HepG2 (cell line): ENCODE data around the gene EPX. TPM values are rescaled to one million over a fixed set of nuclear protein-coding genes. Genes with fewer than 3 reads are reported as not detected.
A peak's percentile ranks its signal among the peaks of the same experiment; 100 is the strongest.

Experiments used
- BHLHE40 ChIP-seq: IDR thresholded peaks from 2 replicates; pipeline ENCODE4 v1.6.1; 2011; ENCODE audit warnings: low read length, improper control_type of control experiment
- CENPT ChIP-seq: sonication (generic); formaldehyde crosslinking; IDR thresholded peaks from 2 replicates; pipeline ENCODE4 v1.8.0; 2022; ENCODE audit warnings: low read depth, mild to moderate bottlenecking, moderate library complexity, missing genetic modification reagents
- ETV5 ChIP-seq: IDR thresholded peaks from 2 replicates; pipeline ENCODE4 v1.6.1; 2018; ENCODE audit warnings: missing biosample characterization, missing genetic modification reagents, inconsistent platforms, borderline replicate concordance
- GATAD2A ChIP-seq: IDR thresholded peaks from 2 replicates; pipeline ENCODE4 v1.6.1; 2016
- HMG20B ChIP-seq: conservative IDR thresholded peaks from 2 replicates; pipeline ENCODE4 v1.6.1; 2016; ENCODE audit warnings: missing genetic modification reagents, missing compliant biosample characterization
- JUND ChIP-seq: sonication (generic); formaldehyde crosslinking; IDR thresholded peaks from 2 replicates; pipeline ENCODE4 v1.8.0; 2022; ENCODE audit warnings: mild to moderate bottlenecking, missing genetic modification reagents
- MTF2 ChIP-seq: sonication (generic); formaldehyde crosslinking; IDR thresholded peaks from 2 replicates; pipeline ENCODE4 v1.5.0; 2020; ENCODE audit warnings: missing genetic modification reagents, borderline replicate concordance
- NRL ChIP-seq: sonication (generic); formaldehyde crosslinking; IDR thresholded peaks from 2 replicates; pipeline ENCODE4 v1.5.0; 2020; ENCODE audit warnings: missing genetic modification reagents, mild to moderate bottlenecking, moderate library complexity, borderline replicate concordance
- SP5 ChIP-seq: IDR thresholded peaks from 2 replicates; pipeline ENCODE4 v1.6.1; 2016; ENCODE audit warnings: low read depth, borderline replicate concordance
- ZFX ChIP-seq: sonication (generic); formaldehyde crosslinking; IDR thresholded peaks from 2 replicates; pipeline ENCODE4 v1.4.0; 2020; ENCODE audit warnings: mild to moderate bottlenecking, low read depth, missing genetic modification reagents, moderate library complexity
- ZNF230 ChIP-seq: sonication (generic); formaldehyde crosslinking; IDR thresholded peaks from 2 replicates; pipeline ENCODE4 v1.4.0; 2020; ENCODE audit warnings: mild to moderate bottlenecking, missing genetic modification reagents
- ZNF564 ChIP-seq: sonication (generic); formaldehyde crosslinking; IDR thresholded peaks from 2 replicates; pipeline ENCODE4 v1.8.1; 2023; ENCODE audit warnings: mild to moderate bottlenecking, missing genetic modification reagents
- ZNF607 ChIP-seq: sonication (generic); formaldehyde crosslinking; IDR thresholded peaks from 2 replicates; pipeline ENCODE4 v1.5.1; 2020; ENCODE audit warnings: missing genetic modification reagents, mild to moderate bottlenecking, borderline replicate concordance
- polyA plus RNA-seq, 8 experiments: library from polyadenylated mRNA; depleted of rRNA in 3 of 8; stranded (reverse) in 7 of 8; unstranded in 1 of 8; fragments of >200 nt; fragmentation: Illumina TruSeq in 4 of 8; extraction: Trizol in 4 of 8; gene quantifications; 2 replicates each; pipeline versions ENCODE4 v1.2.1 to v1.2.3, GENCODE V29; 2011 to 2016; ENCODE audit warnings: low read depth in 4 of 8, missing spikeins in 1 of 8, mixed read lengths in 1 of 8; ENCODE audit not compliant: insufficient read depth in 1 of 8
- total RNA-seq, 5 experiments: library from RNA; depleted of rRNA; stranded (reverse); fragments of >200 nt; fragmentation: Illumina TruSeq; extraction: Trizol; gene quantifications; 2 replicates each; pipeline ENCODE4 v1.2.3, GENCODE V29; 2016; ENCODE audit warnings: low read depth in 1 of 5
- TF ChIP-seq, protein P1 (sequence below): sonication (generic); formaldehyde crosslinking; IDR thresholded peaks from 2 replicates; pipeline ENCODE4 v1.4.0; 2020; ENCODE audit warnings: missing genetic modification reagents
- TF ChIP-seq, protein P2 (sequence below): sonication (generic); formaldehyde crosslinking; IDR thresholded peaks from 2 replicates; pipeline ENCODE4 v1.4.0; 2020; ENCODE audit warnings: mild to moderate bottlenecking, low read depth, missing genetic modification reagents
- TF ChIP-seq, protein P3 (sequence below), 2 experiments: sonication (generic) in 1 of 2; formaldehyde crosslinking in 1 of 2; IDR thresholded peaks; 2 replicates each; pipeline versions ENCODE4 v1.5.1 to v1.6.1; 2011 to 2020; ENCODE audit warnings: borderline replicate concordance in 1 of 2, low read depth in 1 of 2, low read length in 1 of 2, mild to moderate bottlenecking in 1 of 2, missing genetic modification reagents in 1 of 2, moderate library complexity in 1 of 2
- TF ChIP-seq, protein P4 (sequence below): sonication (generic); formaldehyde crosslinking; IDR thresholded peaks from 2 replicates; pipeline ENCODE4 v1.4.0; 2020; ENCODE audit warnings: missing genetic modification reagents, borderline replicate concordance

EPX gene
- total and polyA plus RNA-seq, 2 of the 13 experiments (the other 11 are each of a cell fraction or from before 2014, with no cell fraction given), result not detected

DNA sequence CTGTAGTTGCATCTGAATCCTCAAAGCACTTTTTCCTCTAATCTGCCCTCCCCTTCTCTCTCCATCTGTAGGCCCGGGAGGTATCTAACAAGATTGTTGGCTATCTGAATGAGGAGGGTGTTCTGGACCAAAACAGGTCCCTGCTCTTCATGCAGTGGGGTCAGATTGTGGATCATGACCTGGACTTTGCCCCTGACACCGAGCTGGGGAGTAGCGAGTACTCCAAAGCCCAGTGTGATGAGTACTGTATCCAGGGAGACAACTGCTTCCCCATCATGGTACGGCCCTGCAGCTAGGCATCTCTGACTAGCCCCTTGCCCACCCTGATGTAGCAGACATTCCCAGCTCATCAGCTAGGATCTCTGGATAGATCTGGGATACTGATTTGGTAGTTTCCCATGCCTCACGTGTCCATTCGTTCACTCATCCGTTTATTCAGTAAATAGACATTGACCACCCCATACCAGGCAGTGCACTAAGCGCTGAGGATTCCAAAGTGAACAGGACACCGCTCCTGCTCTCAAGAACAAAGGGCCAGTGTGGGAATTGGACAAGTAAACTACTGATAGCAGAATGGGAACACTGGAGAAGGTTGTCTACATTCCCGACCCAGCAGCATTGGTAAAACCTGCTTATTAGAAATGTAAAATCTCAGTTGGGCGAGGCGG, 58.0 kb downstream of the EPX start (continued):
- TF ChIP-seq, protein P1, sequence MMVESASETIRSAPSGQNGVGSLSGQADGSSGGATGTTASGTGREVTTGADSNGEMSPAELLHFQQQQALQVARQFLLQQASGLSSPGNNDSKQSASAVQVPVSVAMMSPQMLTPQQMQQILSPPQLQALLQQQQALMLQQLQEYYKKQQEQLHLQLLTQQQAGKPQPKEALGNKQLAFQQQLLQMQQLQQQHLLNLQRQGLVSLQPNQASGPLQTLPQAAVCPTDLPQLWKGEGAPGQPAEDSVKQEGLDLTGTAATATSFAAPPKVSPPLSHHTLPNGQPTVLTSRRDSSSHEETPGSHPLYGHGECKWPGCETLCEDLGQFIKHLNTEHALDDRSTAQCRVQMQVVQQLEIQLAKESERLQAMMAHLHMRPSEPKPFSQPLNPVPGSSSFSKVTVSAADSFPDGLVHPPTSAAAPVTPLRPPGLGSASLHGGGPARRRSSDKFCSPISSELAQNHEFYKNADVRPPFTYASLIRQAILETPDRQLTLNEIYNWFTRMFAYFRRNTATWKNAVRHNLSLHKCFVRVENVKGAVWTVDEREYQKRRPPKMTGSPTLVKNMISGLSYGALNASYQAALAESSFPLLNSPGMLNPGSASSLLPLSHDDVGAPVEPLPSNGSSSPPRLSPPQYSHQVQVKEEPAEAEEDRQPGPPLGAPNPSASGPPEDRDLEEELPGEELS (CRISPR knock-in tag), result no peak; the same call in 1 of the 2 replicates
- TF ChIP-seq, protein P2, sequence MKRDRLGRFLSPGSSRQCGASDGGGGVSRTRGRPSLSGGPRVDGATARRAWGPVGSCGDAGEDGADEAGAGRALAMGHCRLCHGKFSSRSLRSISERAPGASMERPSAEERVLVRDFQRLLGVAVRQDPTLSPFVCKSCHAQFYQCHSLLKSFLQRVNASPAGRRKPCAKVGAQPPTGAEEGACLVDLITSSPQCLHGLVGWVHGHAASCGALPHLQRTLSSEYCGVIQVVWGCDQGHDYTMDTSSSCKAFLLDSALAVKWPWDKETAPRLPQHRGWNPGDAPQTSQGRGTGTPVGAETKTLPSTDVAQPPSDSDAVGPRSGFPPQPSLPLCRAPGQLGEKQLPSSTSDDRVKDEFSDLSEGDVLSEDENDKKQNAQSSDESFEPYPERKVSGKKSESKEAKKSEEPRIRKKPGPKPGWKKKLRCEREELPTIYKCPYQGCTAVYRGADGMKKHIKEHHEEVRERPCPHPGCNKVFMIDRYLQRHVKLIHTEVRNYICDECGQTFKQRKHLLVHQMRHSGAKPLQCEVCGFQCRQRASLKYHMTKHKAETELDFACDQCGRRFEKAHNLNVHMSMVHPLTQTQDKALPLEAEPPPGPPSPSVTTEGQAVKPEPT (CRISPR knock-in tag), result 0 out of 2 replicates have a peak, but pooled peaks have one; percentile 28
- peak; percentile 21; the same call in 1 of the 2 replicates for TF ChIP-seq SP5 (CRISPR knock-in tag)
- peak; percentile 27; the same call in 1 of the 2 replicates for TF ChIP-seq HMG20B (CRISPR knock-in tag)
- no peak for TF ChIP-seq JUND
- TF ChIP-seq, protein P3, sequence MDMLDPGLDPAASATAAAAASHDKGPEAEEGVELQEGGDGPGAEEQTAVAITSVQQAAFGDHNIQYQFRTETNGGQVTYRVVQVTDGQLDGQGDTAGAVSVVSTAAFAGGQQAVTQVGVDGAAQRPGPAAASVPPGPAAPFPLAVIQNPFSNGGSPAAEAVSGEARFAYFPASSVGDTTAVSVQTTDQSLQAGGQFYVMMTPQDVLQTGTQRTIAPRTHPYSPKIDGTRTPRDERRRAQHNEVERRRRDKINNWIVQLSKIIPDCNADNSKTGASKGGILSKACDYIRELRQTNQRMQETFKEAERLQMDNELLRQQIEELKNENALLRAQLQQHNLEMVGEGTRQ (IDR thresholded peaks at IDR 0.05; ENCODE audit: low read depth, low read length), result peak; percentile 47; the same call in 1 of the 2 replicates
- TF ChIP-seq, protein P3 (CRISPR knock-in tag; IDR thresholded peaks at IDR 0.05; ENCODE audit: borderline replicate concordance), result peak; percentile 57; the same call in 1 of the 2 replicates
- 0 out of 2 replicates have a peak, but pooled peaks have one; percentile 18 for TF ChIP-seq ZNF564 (CRISPR knock-in tag)
- TF ChIP-seq CENPT (CRISPR knock-in tag), result no peak
- TF ChIP-seq MTF2, result peak; percentile 42; the same call in 1 of the 2 replicates
- TF ChIP-seq ZFX, result 0 out of 2 replicates have a peak, but pooled peaks have one; percentile 2
- TF ChIP-seq ZNF230, result 0 out of 2 replicates have a peak, but pooled peaks have one; percentile 8
- TF ChIP-seq ETV5 (CRISPR knock-in tag), result 0 out of 2 replicates have a peak, but pooled peaks have one; percentile 7
- TF ChIP-seq BHLHE40, result peak; percentile 65
- TF ChIP-seq GATAD2A (CRISPR knock-in tag), result peak; percentile 40; the same call in 1 of the 2 replicates
- no peak for TF ChIP-seq NRL
- TF ChIP-seq ZNF607 (CRISPR knock-in tag), result no peak
- TF ChIP-seq, protein P4, sequence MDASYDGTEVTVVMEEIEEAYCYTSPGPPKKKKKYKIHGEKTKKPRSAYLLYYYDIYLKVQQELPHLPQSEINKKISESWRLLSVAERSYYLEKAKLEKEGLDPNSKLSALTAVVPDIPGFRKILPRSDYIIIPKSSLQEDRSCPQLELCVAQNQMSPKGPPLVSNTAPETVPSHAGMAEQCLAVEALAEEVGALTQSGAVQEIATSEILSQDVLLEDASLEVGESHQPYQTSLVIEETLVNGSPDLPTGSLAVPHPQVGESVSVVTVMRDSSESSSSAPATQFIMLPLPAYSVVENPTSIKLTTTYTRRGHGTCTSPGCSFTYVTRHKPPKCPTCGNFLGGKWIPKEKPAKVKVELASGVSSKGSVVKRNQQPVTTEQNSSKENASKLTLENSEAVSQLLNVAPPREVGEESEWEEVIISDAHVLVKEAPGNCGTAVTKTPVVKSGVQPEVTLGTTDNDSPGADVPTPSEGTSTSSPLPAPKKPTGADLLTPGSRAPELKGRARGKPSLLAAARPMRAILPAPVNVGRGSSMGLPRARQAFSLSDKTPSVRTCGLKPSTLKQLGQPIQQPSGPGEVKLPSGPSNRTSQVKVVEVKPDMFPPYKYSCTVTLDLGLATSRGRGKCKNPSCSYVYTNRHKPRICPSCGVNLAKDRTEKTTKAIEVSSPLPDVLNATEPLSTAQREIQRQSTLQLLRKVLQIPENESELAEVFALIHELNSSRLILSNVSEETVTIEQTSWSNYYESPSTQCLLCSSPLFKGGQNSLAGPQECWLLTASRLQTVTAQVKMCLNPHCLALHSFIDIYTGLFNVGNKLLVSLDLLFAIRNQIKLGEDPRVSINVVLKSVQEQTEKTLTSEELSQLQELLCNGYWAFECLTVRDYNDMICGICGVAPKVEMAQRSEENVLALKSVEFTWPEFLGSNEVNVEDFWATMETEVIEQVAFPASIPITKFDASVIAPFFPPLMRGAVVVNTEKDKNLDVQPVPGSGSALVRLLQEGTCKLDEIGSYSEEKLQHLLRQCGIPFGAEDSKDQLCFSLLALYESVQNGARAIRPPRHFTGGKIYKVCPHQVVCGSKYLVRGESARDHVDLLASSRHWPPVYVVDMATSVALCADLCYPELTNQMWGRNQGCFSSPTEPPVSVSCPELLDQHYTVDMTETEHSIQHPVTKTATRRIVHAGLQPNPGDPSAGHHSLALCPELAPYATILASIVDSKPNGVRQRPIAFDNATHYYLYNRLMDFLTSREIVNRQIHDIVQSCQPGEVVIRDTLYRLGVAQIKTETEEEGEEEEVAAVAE (CRISPR knock-in tag), result no peak
